Measurements from ENCODE around the gene BCL11B.

BCL11B gene

GRCh38 chr14:99174081-99174769 is 97.8 kb downstream of the BCL11B start:
- DNase-seq = no peak
- CTCF ChIA-PET = no interaction called here
- POLR2A ChIA-PET = interaction anchor here (0.6 kb wide), 1 partner anchor 812 kb away, joined by 4 read pairs; no protein-coding TSS in a partner anchor
- H3K4me3 ChIP-seq (ENCODE audit: control insufficient read depth in 1 of 7, extremely low read depth in 1 of 7, insufficient read depth in 4 of 7, low read depth in 2 of 7, low read length in 6 of 7) = no peak overlapping the region
- 93% methylated on average over 72 of the region's 79 CpGs for whole genome bisulfite sequencing (ENCODE audit: insufficient coverage)
- no peaks in the 10 kb centered on the region for H3K4me1 ChIP-seq (ENCODE audit: control extremely low read depth in 1 of 4, control insufficient read depth in 4 of 4, insufficient read depth in 4 of 4, low read length in 3 of 4)
- H3K27me3 ChIP-seq (replicated peaks in 2 of 5; ENCODE audit: control insufficient read depth in 4 of 5, insufficient read depth in 5 of 5, low read length in 4 of 5) = peaks cover 0 to 12% (median 2%) of the 10 kb centered on the region in 5 experiments
- H3K9me3 ChIP-seq (ENCODE audit: control extremely low read depth in 1 of 5, control insufficient read depth in 4 of 5, insufficient read depth in 2 of 5, low read depth in 1 of 5, low read length in 4 of 5) = no peaks in the 10 kb centered on the region
- no peaks in the 10 kb centered on the region for H3K36me3 ChIP-seq (ENCODE audit: control insufficient read depth in 4 of 4, insufficient read depth in 4 of 4, low read length in 3 of 4)
- H3K27ac ChIP-seq (ENCODE audit: insufficient read depth in 1 of 2, low read depth in 1 of 2, low read length in 2 of 2, poor library complexity in 1 of 2, severe bottlenecking in 2 of 2) = no peak overlapping the region

DNA sequence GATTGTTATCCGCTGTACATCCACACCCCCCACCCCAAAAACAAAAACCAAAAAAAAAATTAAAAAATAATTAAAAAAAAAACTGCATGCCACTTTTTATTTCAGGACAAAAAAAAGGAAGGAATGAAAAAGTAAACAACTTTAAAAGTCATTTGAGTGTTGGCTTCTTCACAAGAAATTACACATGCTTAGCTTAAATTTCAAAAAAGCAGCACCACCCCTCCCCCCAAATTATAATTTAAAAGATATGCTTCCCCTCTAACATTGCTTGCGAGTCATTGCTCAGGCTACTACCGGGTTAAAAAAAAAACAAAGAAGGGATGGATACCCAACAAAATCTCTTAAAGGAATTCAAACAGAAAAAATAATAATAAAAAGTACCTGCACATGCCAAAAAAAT is 98.5 kb downstream of the BCL11B start:
- H3K27me3 ChIP-seq (replicated peaks in 2 of 5; ENCODE audit: control insufficient read depth in 4 of 5, insufficient read depth in 5 of 5, low read length in 4 of 5) = peaks cover 0 to 15% (median 2%) of the 10 kb centered on the region in 5 experiments
- H3K4me1 ChIP-seq (ENCODE audit: control extremely low read depth in 1 of 4, control insufficient read depth in 4 of 4, insufficient read depth in 4 of 4, low read length in 3 of 4) = no peaks in the 10 kb centered on the region
- no peaks in the 10 kb centered on the region for H3K9me3 ChIP-seq (ENCODE audit: control extremely low read depth in 1 of 5, control insufficient read depth in 4 of 5, insufficient read depth in 2 of 5, low read depth in 1 of 5, low read length in 4 of 5)
- H3K4me3 ChIP-seq (ENCODE audit: control insufficient read depth in 1 of 7, extremely low read depth in 1 of 7, insufficient read depth in 4 of 7, low read depth in 2 of 7, low read length in 6 of 7) = no peak overlapping the region
- no peak overlapping the region for H3K27ac ChIP-seq (ENCODE audit: insufficient read depth in 1 of 2, low read depth in 1 of 2, low read length in 2 of 2, poor library complexity in 1 of 2, severe bottlenecking in 2 of 2)
- H3K36me3 ChIP-seq (ENCODE audit: control insufficient read depth in 4 of 4, insufficient read depth in 4 of 4, low read length in 3 of 4) = no peaks in the 10 kb centered on the region
- ChIA-PET CTCF (no interaction called here), POLR2A (interaction anchor here (0.6 kb wide), 1 partner anchor 812 kb away, joined by 4 read pairs; no protein-coding TSS in a partner anchor)
- 93% methylated on average over 2 of the region's 3 CpGs for WGBS (ENCODE audit: insufficient coverage)
- no peak for DNase-seq

DNA sequence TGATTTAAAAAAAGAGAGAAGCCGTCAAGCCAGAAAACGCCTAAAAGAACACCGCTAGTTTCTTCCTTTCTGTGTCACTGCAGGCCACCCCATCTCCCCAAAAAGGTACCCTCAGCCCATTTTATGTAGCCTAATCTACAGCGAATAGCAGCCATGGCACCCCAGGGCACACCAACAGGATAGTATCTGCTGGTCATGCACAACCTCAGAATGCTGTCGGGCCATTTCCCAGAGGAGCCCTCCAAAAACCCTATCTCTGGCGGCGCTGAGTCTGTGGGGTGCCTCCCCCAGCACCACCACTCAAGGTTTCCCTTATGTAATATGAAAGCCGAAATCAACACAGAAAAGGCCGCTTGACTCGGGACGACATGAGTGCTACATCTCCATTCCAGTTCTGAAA is 98.9 kb downstream of the BCL11B start:
- Histone ChIP-seq H3K27me3 (replicated peaks in 2 of 5; ENCODE audit: control insufficient read depth in 4 of 5, insufficient read depth in 5 of 5, low read length in 4 of 5) (peaks cover 0 to 15% (median 2%) of the 10 kb centered on the region in 5 experiments), H3K4me3 (ENCODE audit: control insufficient read depth in 1 of 7, extremely low read depth in 1 of 7, insufficient read depth in 4 of 7, low read depth in 2 of 7, low read length in 6 of 7) (no peak overlapping the region), H3K4me1 (ENCODE audit: control extremely low read depth in 1 of 4, control insufficient read depth in 4 of 4, insufficient read depth in 4 of 4, low read length in 3 of 4) (no peaks in the 10 kb centered on the region), H3K36me3 (ENCODE audit: control insufficient read depth in 4 of 4, insufficient read depth in 4 of 4, low read length in 3 of 4) (no peaks in the 10 kb centered on the region), H3K9me3 (ENCODE audit: control extremely low read depth in 1 of 5, control insufficient read depth in 4 of 5, insufficient read depth in 2 of 5, low read depth in 1 of 5, low read length in 4 of 5) (no peaks in the 10 kb centered on the region), H3K27ac (ENCODE audit: insufficient read depth in 1 of 2, low read depth in 1 of 2, low read length in 2 of 2, poor library complexity in 1 of 2, severe bottlenecking in 2 of 2) (no peak overlapping the region)
- WGBS (ENCODE audit: insufficient coverage) = 75% methylated on average over 6 of the region's 11 CpGs
- no peak for DNase-seq
- ChIA-PET POLR2A (no interaction called here), CTCF (no interaction called here)

DNA sequence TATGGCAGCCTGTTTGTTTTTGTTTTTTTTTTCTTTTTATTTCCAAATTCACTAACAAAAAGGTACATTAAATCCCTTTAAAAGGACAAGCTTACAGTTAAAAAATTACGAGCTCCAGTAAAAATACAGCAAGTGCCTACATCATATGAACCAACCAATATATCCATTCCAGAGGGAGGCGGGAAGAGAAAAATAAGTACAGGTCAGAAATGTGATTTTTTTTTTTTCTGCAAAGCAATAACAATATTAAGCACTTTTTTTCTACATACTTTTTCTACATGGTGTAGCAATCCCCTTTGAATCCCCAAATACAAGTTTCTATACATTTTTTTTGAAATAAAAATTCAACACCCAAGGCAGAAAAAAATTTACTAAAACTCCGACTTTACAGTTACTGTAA is 100.6 kb downstream of the BCL11B start:
- peaks cover 0 to 19% (median 2%) of the 10 kb centered on the region in 5 experiments for H3K27me3 ChIP-seq (replicated peaks in 2 of 5; ENCODE audit: control insufficient read depth in 4 of 5, insufficient read depth in 5 of 5, low read length in 4 of 5)
- H3K36me3 ChIP-seq (ENCODE audit: control insufficient read depth in 4 of 4, insufficient read depth in 4 of 4, low read length in 3 of 4) = no peaks in the 10 kb centered on the region
- ChIA-PET POLR2A (no interaction called here), CTCF (interaction anchor here (0.6 to 1.0 kb wide), 2 partner anchors 78 to 1055 kb away, joined by 3 to 4 read pairs; no protein-coding TSS in a partner anchor)
- no peak for DNase-seq
- peaks cover 0 to 2% (median 0%) of the 10 kb centered on the region in 5 experiments for H3K9me3 ChIP-seq (ENCODE audit: control extremely low read depth in 1 of 5, control insufficient read depth in 4 of 5, insufficient read depth in 2 of 5, low read depth in 1 of 5, low read length in 4 of 5)
- H3K27ac ChIP-seq (ENCODE audit: insufficient read depth in 1 of 2, low read depth in 1 of 2, low read length in 2 of 2, poor library complexity in 1 of 2, severe bottlenecking in 2 of 2) = no peak overlapping the region
- 86% methylated on average over 1 of the region's 3 CpGs for WGBS (ENCODE audit: insufficient coverage)
- H3K4me3 ChIP-seq (ENCODE audit: control insufficient read depth in 1 of 7, extremely low read depth in 1 of 7, insufficient read depth in 4 of 7, low read depth in 2 of 7, low read length in 6 of 7) = no peak overlapping the region
- H3K4me1 ChIP-seq (ENCODE audit: control extremely low read depth in 1 of 4, control insufficient read depth in 4 of 4, insufficient read depth in 4 of 4, low read length in 3 of 4) = no peaks in the 10 kb centered on the region

- H3K9me3 ChIP-seq (ENCODE audit: control extremely low read depth in 1 of 5, control insufficient read depth in 4 of 5, insufficient read depth in 2 of 5, low read depth in 1 of 5, low read length in 4 of 5) = peaks cover 0 to 2% (median 0%) of the 10 kb centered on the region in 5 experiments
- 76% methylated on average over 6 of the region's 7 CpGs for WGBS (ENCODE audit: insufficient coverage)
- POLR2A ChIA-PET = no interaction called here
- H3K27ac ChIP-seq (ENCODE audit: insufficient read depth in 1 of 2, low read depth in 1 of 2, low read length in 2 of 2, poor library complexity in 1 of 2, severe bottlenecking in 2 of 2) = no peak overlapping the region
- no peaks in the 10 kb centered on the region for H3K36me3 ChIP-seq (ENCODE audit: control insufficient read depth in 4 of 4, insufficient read depth in 4 of 4, low read length in 3 of 4)
- no peak overlapping the region for H3K4me3 ChIP-seq (ENCODE audit: control insufficient read depth in 1 of 7, extremely low read depth in 1 of 7, insufficient read depth in 4 of 7, low read depth in 2 of 7, low read length in 6 of 7)
- peaks cover 0 to 19% (median 2%) of the 10 kb centered on the region in 5 experiments for H3K27me3 ChIP-seq (replicated peaks in 2 of 5; ENCODE audit: control insufficient read depth in 4 of 5, insufficient read depth in 5 of 5, low read length in 4 of 5)
- CTCF ChIA-PET = no interaction called here
- H3K4me1 ChIP-seq (ENCODE audit: control extremely low read depth in 1 of 4, control insufficient read depth in 4 of 4, insufficient read depth in 4 of 4, low read length in 3 of 4) = no peaks in the 10 kb centered on the region
- no peak for DNase-seq
Observed at GRCh38 chr14:99169776-99170356, 102.1 kb downstream of the BCL11B start.

DNA sequence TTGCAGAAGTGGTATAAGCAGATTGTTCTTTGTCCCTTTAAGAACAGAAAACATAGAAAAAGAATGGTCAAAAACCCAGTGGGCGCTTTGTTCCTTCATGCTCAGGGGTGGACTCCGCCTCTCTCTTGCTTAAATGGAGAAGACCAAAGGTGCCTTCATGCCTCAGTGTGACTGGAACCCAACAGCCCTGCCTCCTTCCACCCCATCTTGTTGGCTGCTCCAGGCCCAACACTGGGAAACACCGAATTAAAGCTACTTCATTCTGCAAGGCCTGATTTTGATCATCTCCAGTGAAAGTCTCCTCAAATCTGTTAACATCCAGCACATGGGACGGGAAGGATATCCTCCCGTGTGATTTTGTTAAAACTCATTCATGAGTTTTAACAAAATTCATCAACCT is 103.7 kb downstream of the BCL11B start:
- Histone ChIP-seq H3K4me1 (ENCODE audit: control extremely low read depth in 1 of 4, control insufficient read depth in 4 of 4, insufficient read depth in 4 of 4, low read length in 3 of 4) (no peaks in the 10 kb centered on the region), H3K4me3 (ENCODE audit: control insufficient read depth in 1 of 7, extremely low read depth in 1 of 7, insufficient read depth in 4 of 7, low read depth in 2 of 7, low read length in 6 of 7) (no peak overlapping the region), H3K27me3 (replicated peaks in 2 of 5; ENCODE audit: control insufficient read depth in 4 of 5, insufficient read depth in 5 of 5, low read length in 4 of 5) (peaks cover 0 to 19% (median 2%) of the 10 kb centered on the region in 5 experiments), H3K36me3 (ENCODE audit: control insufficient read depth in 4 of 4, insufficient read depth in 4 of 4, low read length in 3 of 4) (no peaks in the 10 kb centered on the region), H3K27ac (ENCODE audit: insufficient read depth in 1 of 2, low read depth in 1 of 2, low read length in 2 of 2, poor library complexity in 1 of 2, severe bottlenecking in 2 of 2) (no peak overlapping the region), H3K9me3 (ENCODE audit: control extremely low read depth in 1 of 5, control insufficient read depth in 4 of 5, insufficient read depth in 2 of 5, low read depth in 1 of 5, low read length in 4 of 5) (peaks cover 0 to 2% (median 0%) of the 10 kb centered on the region in 5 experiments)
- ChIA-PET POLR2A (no interaction called here), CTCF (no interaction called here)
- 92% methylated on average over 5 of the region's 5 CpGs for WGBS (ENCODE audit: insufficient coverage)
- no peak for DNase-seq

GRCh38 chr14:99166506-99166905 is 105.5 kb downstream of the BCL11B start:
- peaks cover 0 to 16% (median 2%) of the 10 kb centered on the region in 5 experiments for H3K27me3 ChIP-seq (replicated peaks in 2 of 5; ENCODE audit: control insufficient read depth in 4 of 5, insufficient read depth in 5 of 5, low read length in 4 of 5)
- 86% methylated on average over 4 of the region's 4 CpGs for whole genome bisulfite sequencing (ENCODE audit: insufficient coverage)
- H3K4me1 ChIP-seq (ENCODE audit: control extremely low read depth in 1 of 4, control insufficient read depth in 4 of 4, insufficient read depth in 4 of 4, low read length in 3 of 4) = no peaks in the 10 kb centered on the region
- no peak overlapping the region for H3K27ac ChIP-seq (ENCODE audit: insufficient read depth in 1 of 2, low read depth in 1 of 2, low read length in 2 of 2, poor library complexity in 1 of 2, severe bottlenecking in 2 of 2)
- H3K36me3 ChIP-seq (ENCODE audit: control insufficient read depth in 4 of 4, insufficient read depth in 4 of 4, low read length in 3 of 4) = no peaks in the 10 kb centered on the region
- H3K9me3 ChIP-seq (ENCODE audit: control extremely low read depth in 1 of 5, control insufficient read depth in 4 of 5, insufficient read depth in 2 of 5, low read depth in 1 of 5, low read length in 4 of 5) = peaks cover 0 to 2% (median 0%) of the 10 kb centered on the region in 5 experiments
- POLR2A ChIA-PET = no interaction called here
- no peak for DNase-seq
- CTCF ChIA-PET = no interaction called here
- no peak overlapping the region for H3K4me3 ChIP-seq (ENCODE audit: control insufficient read depth in 1 of 7, extremely low read depth in 1 of 7, insufficient read depth in 4 of 7, low read depth in 2 of 7, low read length in 6 of 7)
